Endothelial cell (in vitro differentiated cells): ENCODE data around the gene CSNK1A1. TPM values are rescaled to one million over a fixed set of nuclear protein-coding genes. Genes with fewer than 3 reads are reported as not detected.

Source experiments
- DNase-seq: peaks from one replicate; pipeline ENCODE4 v3.0.0; 2021; ENCODE audit warnings: low spot score
- H3K27ac Mint-ChIP-seq: one replicate; pipeline ENCODE4 v1.8.0; 2021; ENCODE audit warnings: mixed read lengths, inconsistent platforms; ENCODE audit not compliant: unreplicated experiment
- H3K27me3 Mint-ChIP-seq: one replicate; pipeline ENCODE4 v1.8.0; 2021; ENCODE audit warnings: mild to moderate bottlenecking, moderate library complexity, mixed read lengths, inconsistent platforms; ENCODE audit not compliant: unreplicated experiment
- H3K36me3 Mint-ChIP-seq: one replicate; pipeline ENCODE4 v1.8.0; 2021; ENCODE audit warnings: mild to moderate bottlenecking, low read depth, mixed read lengths, inconsistent platforms; ENCODE audit not compliant: unreplicated experiment
- H3K4me1 Mint-ChIP-seq: one replicate; pipeline ENCODE4 v1.8.0; 2021; ENCODE audit warnings: mild to moderate bottlenecking, mixed read lengths, inconsistent platforms; ENCODE audit not compliant: unreplicated experiment
- H3K4me3 Mint-ChIP-seq: one replicate; pipeline ENCODE4 v1.8.0; 2021; ENCODE audit warnings: mild to moderate bottlenecking, mixed read lengths, inconsistent platforms; ENCODE audit not compliant: unreplicated experiment
- H3K9me3 Mint-ChIP-seq: one replicate; pipeline ENCODE4 v1.8.0; 2021; ENCODE audit warnings: mixed read lengths, inconsistent platforms; ENCODE audit not compliant: unreplicated experiment
- total RNA-seq: library from RNA; stranded (reverse); fragmentation: NEBNext Ultra II Directional; extraction: Animal tissue kit (Norgen Biotek cat#: 25700); gene quantifications from one replicate; pipeline ENCODE4 v1.2.1, GENCODE V29; 2021; ENCODE audit not compliant: unreplicated experiment
- TF ChIP-seq, protein P1 (sequence below): fragments of 200-600 bp; sonication (generic); IDR thresholded peaks from one replicate; pipeline ENCODE4 v1.5.0; 2021; ENCODE audit warnings: antibody characterized with exemption; ENCODE audit not compliant: unreplicated experiment

The CSNK1A1 gene
- total RNA-seq, 1 donor from 2014 or later, result 242 TPM

DNA sequence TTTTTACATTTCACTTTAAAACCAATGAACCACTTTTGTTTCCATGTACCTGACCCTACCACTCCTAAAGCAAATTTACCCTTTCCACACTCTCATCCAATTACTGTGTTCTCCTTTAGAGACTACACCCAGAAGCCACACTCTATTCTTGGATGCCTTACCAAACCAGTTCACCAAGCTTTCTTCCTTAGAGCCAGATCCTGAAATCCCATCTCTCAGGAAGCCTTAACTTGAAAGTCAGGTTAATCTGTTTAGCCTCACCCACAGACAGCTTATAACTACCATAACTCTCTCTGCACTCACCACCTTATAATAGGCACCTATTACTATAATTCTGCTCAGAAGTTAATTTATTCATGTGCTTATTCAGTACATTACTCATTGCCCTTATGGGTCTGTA, 4.3 kb downstream of the CSNK1A1 start:
- TF ChIP-seq, protein P1, sequence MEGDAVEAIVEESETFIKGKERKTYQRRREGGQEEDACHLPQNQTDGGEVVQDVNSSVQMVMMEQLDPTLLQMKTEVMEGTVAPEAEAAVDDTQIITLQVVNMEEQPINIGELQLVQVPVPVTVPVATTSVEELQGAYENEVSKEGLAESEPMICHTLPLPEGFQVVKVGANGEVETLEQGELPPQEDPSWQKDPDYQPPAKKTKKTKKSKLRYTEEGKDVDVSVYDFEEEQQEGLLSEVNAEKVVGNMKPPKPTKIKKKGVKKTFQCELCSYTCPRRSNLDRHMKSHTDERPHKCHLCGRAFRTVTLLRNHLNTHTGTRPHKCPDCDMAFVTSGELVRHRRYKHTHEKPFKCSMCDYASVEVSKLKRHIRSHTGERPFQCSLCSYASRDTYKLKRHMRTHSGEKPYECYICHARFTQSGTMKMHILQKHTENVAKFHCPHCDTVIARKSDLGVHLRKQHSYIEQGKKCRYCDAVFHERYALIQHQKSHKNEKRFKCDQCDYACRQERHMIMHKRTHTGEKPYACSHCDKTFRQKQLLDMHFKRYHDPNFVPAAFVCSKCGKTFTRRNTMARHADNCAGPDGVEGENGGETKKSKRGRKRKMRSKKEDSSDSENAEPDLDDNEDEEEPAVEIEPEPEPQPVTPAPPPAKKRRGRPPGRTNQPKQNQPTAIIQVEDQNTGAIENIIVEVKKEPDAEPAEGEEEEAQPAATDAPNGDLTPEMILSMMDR, result no peak
- DNase-seq, result no peak
- peak overlapping the region; percentile 72 for H3K4me3 Mint-ChIP-seq
- H3K36me3 Mint-ChIP-seq, result peaks cover 36% of the 10 kb centered on the region
- H3K27ac Mint-ChIP-seq, result peak overlapping the region; percentile 83
- peaks cover 8% of the 10 kb centered on the region for H3K27me3 Mint-ChIP-seq
- H3K4me1 Mint-ChIP-seq, result peaks cover 32% of the 10 kb centered on the region
- no peaks in the 10 kb centered on the region for H3K9me3 Mint-ChIP-seq

DNA sequence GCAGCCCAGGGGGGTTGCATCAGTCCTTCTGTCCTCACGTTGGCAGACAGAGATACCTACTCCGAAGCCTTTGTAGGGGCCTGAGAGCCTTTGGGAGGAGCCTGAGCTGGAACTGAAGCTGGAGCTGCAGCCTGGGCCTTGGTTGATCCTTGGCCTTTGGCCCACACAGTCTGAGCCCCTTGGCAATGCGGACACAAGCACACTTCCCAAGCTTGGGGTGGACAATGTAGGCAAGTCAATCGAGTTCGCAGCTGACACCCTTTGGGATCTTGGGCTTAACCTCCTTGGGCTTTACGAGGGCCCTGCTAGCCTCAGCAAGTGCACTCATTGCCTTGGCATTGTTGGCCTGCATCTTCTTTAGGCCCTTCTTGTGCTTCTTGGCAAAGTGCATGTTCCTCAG, 5.9 kb downstream of the CSNK1A1 start:
- DNase-seq, result no peak
- Mint-ChIP-seq H3K27ac (no peak overlapping the region), H3K4me1 (peaks cover 33% of the 10 kb centered on the region), H3K27me3 (peaks cover 6% of the 10 kb centered on the region), H3K9me3 (no peaks in the 10 kb centered on the region), H3K36me3 (peaks cover 33% of the 10 kb centered on the region), H3K4me3 (no peak overlapping the region)
- TF ChIP-seq, protein P1, result no peak

DNA sequence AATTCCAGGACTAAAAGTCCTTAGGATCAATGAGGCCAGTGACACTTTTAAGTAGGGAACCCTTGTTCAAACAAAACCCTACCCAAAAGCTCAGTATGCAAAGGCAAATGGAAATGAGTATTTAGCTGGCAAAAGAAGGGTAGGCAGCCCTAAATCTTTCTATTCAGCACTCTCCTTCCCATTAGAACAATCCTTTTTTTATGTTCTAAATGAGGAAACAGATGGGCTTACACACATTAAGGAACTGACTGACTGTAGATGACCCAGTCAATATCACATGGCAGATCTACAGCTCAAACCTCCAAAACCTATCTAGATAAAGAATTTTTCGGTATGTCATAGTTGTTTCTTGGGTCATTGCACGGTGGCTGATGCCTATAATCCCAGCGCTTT, 7.2 kb downstream of the CSNK1A1 start:
- H3K9me3 Mint-ChIP-seq, result no peaks in the 10 kb centered on the region
- H3K36me3 Mint-ChIP-seq, result peaks cover 20% of the 10 kb centered on the region
- peaks cover 26% of the 10 kb centered on the region for H3K4me1 Mint-ChIP-seq
- H3K27ac Mint-ChIP-seq, result no peak overlapping the region
- TF ChIP-seq, protein P1, result no peak
- peaks cover 3% of the 10 kb centered on the region for H3K27me3 Mint-ChIP-seq
- H3K4me3 Mint-ChIP-seq, result no peak overlapping the region
- no peak for DNase-seq

DNA sequence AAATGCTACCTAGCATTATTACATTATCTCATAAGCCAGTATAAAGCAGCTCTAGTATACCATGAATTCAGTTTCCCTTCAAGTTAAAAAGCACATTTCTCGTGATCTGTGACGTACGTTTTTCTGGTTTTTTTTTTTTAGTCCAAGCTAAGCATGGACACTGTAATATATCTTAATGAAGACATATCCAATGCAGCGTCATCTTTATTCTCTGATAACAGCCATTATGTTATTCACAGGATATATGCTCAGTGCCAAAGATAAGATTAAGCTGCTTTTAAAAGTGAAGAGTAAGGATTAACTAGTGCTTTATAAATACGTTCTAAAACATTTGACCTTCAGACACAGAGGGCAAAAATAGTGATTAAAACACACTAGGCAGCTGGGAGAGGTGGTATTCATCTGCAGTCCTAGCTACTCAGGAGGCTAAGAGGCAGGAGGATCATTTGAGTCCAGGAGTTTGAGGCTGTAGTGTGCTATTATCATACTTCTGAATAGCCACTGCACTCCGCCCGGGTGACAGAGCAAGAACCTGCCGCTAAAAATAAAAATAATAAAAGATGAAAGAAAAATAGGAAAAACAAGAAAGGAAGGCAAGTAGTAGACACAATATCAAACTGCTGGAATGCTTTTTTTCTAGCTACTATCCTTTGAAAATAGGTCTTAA, 7.7 kb downstream of the CSNK1A1 start:
- Mint-ChIP-seq H3K27me3 (peaks cover 1% of the 10 kb centered on the region), H3K4me3 (no peak overlapping the region), H3K9me3 (no peaks in the 10 kb centered on the region), H3K27ac (peak overlapping the region; percentile 2), H3K4me1 (peaks cover 24% of the 10 kb centered on the region), H3K36me3 (peaks cover 17% of the 10 kb centered on the region)
- TF ChIP-seq, protein P1, result no peak
- DNase-seq, result no peak

DNA sequence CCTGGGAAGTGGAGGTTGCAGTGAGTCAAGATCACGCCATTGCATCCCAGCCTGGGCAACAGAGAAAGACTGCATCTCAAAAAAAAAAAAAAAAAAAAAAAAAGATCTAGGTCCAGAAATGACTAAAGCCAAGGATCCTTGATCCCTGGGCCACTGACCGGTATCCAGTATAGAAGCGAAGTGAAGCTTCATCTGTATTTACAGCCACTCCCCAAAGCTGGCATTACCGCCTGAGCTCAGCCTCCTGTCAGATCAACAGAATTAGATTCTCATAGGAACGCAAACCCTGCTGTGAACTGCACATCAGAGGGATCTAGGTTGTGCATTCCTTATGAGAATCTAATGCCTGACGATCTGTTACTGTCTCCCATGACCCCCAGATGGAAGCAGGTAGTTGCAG, 9.3 kb downstream of the CSNK1A1 start:
- peaks cover 20% of the 10 kb centered on the region for H3K36me3 Mint-ChIP-seq
- no peaks in the 10 kb centered on the region for H3K9me3 Mint-ChIP-seq
- peaks cover 23% of the 10 kb centered on the region for H3K4me1 Mint-ChIP-seq
- no peak overlapping the region for H3K27ac Mint-ChIP-seq
- no peak overlapping the region for H3K4me3 Mint-ChIP-seq
- peaks cover 1% of the 10 kb centered on the region for H3K27me3 Mint-ChIP-seq
- TF ChIP-seq, protein P1, result no peak
- no peak for DNase-seq
